HG02970 (cell line): ENCODE results near the gene PTPRR.

Experiments used
- ATAC-seq: cut with Tn5 transposase; IDR thresholded peaks from one replicate; pipeline ENCODE4 v1.9.1; 2021; ENCODE audit warnings: mild to moderate bottlenecking, moderate library complexity, moderate number of reproducible peaks; ENCODE audit not compliant: unreplicated experiment, low FRiP score

PTPRR gene, protein sequence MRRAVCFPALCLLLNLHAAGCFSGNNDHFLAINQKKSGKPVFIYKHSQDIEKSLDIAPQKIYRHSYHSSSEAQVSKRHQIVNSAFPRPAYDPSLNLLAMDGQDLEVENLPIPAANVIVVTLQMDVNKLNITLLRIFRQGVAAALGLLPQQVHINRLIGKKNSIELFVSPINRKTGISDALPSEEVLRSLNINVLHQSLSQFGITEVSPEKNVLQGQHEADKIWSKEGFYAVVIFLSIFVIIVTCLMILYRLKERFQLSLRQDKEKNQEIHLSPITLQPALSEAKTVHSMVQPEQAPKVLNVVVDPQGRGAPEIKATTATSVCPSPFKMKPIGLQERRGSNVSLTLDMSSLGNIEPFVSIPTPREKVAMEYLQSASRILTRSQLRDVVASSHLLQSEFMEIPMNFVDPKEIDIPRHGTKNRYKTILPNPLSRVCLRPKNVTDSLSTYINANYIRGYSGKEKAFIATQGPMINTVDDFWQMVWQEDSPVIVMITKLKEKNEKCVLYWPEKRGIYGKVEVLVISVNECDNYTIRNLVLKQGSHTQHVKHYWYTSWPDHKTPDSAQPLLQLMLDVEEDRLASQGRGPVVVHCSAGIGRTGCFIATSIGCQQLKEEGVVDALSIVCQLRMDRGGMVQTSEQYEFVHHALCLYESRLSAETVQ

GRCh38 chr12:70920251-70920851, at the start of gene PTPRR:
PTPRR (minus strand) TSS chr12:70920738; CDS start chr12:70920390, 348 bp downstream.
- ATAC-seq: no peak

DNA sequence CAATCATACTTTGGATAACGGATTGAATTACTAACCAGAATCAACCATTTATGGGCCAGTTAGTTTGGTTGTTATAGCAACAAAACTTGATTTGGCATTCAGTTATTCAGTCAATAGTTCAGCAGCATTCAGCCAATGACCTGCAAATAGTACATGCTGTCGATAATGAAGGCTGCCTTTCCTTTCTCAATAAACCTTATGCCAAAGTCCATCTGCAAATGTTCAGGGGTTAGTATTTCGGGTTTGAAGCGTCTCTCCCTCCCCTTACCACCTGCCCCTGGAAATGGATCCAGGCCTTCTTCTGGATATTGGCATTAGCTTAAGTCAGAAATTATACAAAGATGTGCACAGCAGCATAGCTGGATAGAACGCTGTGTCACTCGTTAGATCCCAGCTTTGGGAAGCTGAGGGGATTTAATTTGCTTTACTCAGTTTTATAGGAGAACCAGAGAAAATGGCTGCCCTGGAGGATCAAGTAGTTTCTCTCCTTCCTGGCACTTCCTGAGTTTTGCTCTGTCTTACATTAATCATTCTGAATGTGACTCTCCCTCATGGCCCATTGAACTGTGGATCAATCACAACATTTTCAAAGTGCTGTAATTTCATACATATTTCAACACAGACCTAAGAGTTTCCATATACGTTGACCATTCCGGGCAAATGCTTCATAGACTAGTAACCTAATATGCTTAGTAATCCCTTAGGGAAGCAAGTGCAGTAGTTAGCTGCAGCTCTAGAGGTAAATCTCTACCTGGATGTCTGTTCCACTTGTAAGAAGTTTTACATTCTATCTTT, 46.7 kb upstream of the PTPRR start:
- ATAC-seq: no peak

GRCh38 chr12:70966046-70966445, 45.5 kb upstream of the PTPRR start:
- ATAC-seq: no peak

DNA sequence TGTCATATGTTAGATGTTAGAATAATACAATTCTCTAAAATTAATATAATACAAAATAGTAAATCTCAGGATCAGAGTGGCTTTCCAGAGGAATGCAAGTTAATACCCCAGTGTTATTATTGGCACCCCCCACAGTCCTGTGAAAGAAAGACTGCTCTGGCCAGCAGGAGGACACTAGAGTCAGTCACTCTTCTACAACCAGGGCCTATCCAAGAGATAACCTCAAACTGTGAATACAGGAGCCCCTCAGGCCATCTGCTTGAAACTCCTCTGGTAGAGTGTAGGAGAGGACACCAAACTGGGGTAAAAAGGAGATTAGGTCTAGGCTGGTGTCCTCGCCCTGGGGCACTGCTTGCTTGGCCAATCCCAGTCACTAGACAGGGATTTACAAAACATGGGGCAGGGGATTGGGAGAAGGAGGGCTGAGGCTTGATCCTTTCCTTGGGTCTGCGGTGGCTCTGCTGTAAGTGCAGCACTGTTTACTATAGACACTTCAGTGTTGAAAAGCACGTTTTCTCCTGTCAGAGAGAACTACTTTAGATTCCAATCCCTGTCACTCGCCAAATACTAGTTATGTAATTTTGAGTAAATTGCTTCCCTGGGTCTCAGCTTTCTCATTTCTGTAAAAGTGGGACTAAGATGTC, 44.5 kb upstream of the PTPRR start:
- ATAC-seq: no peak

- no peak for ATAC-seq
Measured at GRCh38 chr12:70963081-70963660, 42.6 kb upstream of the PTPRR start.

GRCh38 chr12:70962226-70962794, 41.8 kb upstream of the PTPRR start:
- ATAC-seq: no peak

DNA sequence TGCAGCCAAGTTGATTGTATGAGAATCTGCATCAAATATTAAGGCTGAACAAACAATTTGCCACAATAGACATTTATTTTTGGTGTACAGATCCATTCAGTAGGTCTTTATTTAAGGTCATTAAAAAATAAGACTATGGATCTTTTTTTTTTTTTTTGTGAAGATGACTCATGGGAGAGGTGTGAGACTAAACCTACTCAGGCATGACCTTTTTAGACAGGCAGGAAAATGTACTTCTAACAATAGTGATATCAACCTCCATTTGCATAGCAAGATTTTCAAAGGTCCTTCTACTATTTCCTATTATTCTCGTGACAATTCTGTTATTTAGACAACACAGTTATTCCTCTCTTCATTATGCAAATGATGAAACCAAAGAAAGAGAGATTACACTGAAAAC, 39.9 kb upstream of the PTPRR start:
- no peak for ATAC-seq

DNA sequence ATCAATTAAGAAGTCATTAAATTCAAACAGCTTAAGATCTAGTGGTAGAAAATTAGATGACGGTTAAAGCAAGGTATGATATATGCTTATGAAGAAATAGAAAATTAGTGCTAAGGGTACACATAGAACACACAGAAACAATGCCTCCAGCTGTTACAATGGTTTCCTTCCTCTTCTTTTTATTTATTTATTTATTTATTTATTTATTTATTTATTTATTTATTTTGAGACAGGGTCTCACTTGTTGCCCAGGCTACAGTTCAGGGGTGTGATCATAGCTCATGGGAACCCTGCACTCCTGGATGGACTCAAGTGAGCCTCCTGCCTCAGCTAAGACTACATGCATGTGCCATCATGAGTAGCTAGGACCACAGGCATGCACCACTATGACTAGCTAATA, 34.9 kb upstream of the PTPRR start:
- ATAC-seq: no peak

DNA sequence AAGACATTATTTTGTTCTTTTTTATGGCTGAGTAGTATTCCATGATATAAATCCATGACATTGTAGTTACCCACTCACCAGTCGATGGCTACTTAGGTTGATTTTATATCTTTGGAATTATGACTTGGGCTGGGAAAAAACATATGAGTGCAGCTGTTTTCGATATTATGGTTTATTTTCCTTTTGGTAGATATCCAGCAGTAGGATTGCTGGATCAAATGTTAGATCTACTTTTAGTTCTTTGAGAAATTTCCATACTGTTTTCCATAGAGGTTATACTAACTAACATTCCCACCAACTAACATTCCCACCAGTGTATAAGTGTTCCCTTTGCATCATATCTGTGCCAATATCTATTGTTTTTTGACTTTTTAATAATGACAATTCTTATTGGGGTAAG, 29.9 kb upstream of the PTPRR start:
- no peak for ATAC-seq

DNA sequence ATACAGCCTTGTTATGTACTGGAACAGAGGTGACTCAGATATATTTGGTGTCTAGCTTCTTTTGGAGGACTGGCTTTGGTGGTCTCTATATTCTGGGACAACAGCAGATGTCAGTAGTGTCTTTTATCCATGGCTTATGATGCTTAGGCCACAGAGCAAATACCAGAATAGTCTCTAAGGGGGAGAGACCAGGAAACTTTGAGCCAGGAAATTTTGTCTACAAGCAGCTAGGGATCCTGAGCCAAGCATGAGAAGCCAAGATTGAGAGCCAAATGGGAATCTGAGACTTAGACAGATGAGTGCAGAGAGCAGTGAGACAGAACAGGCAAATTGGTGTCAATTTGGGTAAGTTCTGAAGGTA, 28.4 kb upstream of the PTPRR start:
- no peak for ATAC-seq

DNA sequence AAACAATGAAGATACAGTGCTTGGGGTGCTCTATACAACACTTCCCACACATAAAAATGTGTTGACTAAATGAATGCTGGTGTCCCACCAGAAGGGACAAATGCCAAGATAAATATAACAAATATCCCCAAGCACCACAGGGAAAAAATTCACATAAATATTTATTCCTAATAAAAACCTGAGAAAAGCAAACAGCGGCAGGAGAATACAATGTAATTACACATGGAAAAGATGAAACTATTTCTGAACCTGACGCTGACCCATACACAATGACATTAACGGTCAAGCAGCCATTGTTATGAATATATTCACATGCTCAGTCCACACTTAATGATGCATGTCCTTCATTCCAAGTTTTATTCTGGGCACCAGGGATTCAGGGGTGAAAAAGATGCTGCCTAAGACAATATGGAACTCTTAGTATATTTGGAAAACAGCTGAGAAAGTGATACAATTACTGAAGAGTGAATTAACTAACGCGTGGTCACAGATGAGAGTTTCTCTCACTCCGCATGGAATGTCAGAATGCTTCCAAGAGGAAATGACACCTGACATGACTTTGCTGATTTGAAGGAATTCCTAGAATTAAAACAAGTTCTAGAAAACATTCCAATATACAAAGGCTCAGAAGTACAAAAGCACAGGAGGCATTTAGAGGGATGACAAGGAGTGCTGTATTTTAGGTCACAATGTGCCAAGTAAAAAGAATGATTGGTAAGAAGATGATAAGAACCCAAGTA, 27.9 kb upstream of the PTPRR start:
- ATAC-seq: no peak

GRCh38 chr12:70936203-70936813, 15.8 kb upstream of the PTPRR start:
- no peak for ATAC-seq

DNA sequence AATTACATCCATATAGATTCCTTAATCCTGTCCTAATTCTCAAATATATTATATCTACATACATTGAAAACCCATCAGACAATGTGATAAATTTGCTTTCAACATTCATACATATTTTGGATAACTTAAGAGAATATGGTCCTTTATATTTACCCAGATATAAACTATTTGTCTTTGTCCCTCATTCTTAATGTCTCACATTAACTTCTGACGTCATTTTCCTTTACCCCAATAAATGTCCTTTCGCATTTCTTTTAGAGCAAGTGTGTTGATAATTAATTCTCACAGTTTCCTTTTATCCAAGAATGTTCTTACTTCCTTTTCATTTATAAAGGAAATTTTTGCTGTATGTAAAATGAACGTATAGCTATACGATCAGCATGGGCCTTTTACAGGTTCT, 12.6 kb upstream of the PTPRR start:
- no peak for ATAC-seq

GRCh38 chr12:70929029-70929428, 8.5 kb upstream of the PTPRR start:
- no peak for ATAC-seq

GRCh38 chr12:70928071-70928470, 7.5 kb upstream of the PTPRR start:
- ATAC-seq: no peak

DNA sequence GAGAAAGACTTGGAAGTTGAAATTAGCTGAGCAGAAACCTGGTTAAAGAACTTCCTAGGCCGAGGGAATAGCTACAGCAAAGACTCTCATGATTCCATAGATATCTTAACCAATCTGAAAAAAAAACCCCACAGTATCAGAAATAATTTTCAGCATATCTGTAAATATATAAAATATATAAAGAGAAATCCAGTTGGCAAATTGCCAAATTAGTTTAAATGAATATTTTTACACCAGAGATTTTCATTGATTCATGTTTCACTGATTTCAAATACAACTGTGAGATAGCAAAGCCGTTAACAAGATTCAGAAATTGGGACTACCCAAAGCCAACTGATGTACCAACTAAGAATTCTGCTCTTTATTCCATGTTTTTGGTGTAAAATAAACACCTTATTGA, 6.8 kb upstream of the PTPRR start:
- no peak for ATAC-seq

GRCh38 chr12:70925539-70925938, 5.0 kb upstream of the PTPRR start:
- no peak for ATAC-seq

GRCh38 chr12:70920891-70921290, 353 bp upstream of the PTPRR start:
- no peak for ATAC-seq

DNA sequence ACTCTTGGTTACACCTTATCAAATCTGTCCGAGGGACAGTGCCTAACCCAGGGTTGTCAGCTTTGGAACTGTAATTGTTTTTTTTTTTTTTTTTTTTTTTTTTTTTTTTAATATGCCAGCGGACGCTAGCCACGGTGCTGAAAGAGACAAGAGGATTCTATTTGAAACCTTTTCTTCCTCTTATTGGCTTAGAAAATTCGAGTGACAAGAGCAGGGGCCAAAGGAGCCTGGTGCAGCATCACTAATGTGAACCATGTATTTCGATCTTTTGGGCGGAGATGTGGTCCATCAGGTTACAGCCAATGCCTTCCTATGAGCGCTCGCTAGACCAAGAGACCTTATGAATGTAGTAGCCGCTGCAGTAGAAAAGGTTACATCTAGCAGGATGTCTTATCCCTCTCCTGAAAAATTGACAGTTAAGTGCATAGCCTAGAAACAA, 922 bp downstream of the PTPRR start:
- no peak for ATAC-seq
